A549 (cell line): ENCODE measurements around the gene CPLANE1.

Source experiments
- HDAC2 ChIP-seq: fragments of 200-600 bp; sonication (generic); IDR thresholded peaks from 2 replicates; pipeline ENCODE4 v1.6.1; 2016
- POLR2A ChIP-seq: IDR thresholded peaks from 2 replicates; pipeline ENCODE4 v1.6.1; 2012; ENCODE audit warnings: mild to moderate bottlenecking, low read length
- TF ChIP-seq, protein P1 (sequence below): fragments of >200 bp; sonication (Bioruptor Twin); formaldehyde crosslinking; IDR thresholded peaks from 3 replicates; pipeline ENCODE4 v1.5.1; 2016

GRCh38 chr5:37121027-37121426 is 128.1 kb downstream of the CPLANE1 start:
- TF ChIP-seq, protein P1, sequence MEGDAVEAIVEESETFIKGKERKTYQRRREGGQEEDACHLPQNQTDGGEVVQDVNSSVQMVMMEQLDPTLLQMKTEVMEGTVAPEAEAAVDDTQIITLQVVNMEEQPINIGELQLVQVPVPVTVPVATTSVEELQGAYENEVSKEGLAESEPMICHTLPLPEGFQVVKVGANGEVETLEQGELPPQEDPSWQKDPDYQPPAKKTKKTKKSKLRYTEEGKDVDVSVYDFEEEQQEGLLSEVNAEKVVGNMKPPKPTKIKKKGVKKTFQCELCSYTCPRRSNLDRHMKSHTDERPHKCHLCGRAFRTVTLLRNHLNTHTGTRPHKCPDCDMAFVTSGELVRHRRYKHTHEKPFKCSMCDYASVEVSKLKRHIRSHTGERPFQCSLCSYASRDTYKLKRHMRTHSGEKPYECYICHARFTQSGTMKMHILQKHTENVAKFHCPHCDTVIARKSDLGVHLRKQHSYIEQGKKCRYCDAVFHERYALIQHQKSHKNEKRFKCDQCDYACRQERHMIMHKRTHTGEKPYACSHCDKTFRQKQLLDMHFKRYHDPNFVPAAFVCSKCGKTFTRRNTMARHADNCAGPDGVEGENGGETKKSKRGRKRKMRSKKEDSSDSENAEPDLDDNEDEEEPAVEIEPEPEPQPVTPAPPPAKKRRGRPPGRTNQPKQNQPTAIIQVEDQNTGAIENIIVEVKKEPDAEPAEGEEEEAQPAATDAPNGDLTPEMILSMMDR: no peak
- no peak for TF ChIP-seq HDAC2
- TF ChIP-seq POLR2A: no peak
